ENCODE measurements around the gene GNG2. TPM values are rescaled to one million over a fixed set of nuclear protein-coding genes. Genes with fewer than 3 reads are reported as not detected.
A peak's percentile ranks its signal among the peaks of the same experiment; 100 is the strongest.

Gene GNG2
- total RNA-seq, 1 donor from 2014 or later = 0.20 TPM

GRCh38 chr14:51939755-51940301, 79.4 kb downstream of the GNG2 start:
- DNase-seq (ENCODE audit: low read depth, low spot score) = no peak

- no peak for DNase-seq (ENCODE audit: low read depth, low spot score)
Measured at GRCh38 chr14:51942971-51943370, 82.6 kb downstream of the GNG2 start.

- no peak for DNase-seq (ENCODE audit: low read depth, low spot score)
Measured at GRCh38 chr14:51950007-51950406, 89.6 kb downstream of the GNG2 start.

- no peak for DNase-seq (ENCODE audit: low read depth, low spot score)
Measured at GRCh38 chr14:51951656-51952055, 91.2 kb downstream of the GNG2 start.

GRCh38 chr14:51954031-51954430, 93.6 kb downstream of the GNG2 start:
- DNase-seq (ENCODE audit: low read depth, low spot score) = no peak

GRCh38 chr14:51954657-51955056, 94.2 kb downstream of the GNG2 start:
- DNase-seq (ENCODE audit: low read depth, low spot score) = no peak

GRCh38 chr14:51957950-51958349, 97.5 kb downstream of the GNG2 start:
- peak; percentile 27 for DNase-seq (ENCODE audit: low read depth, low spot score)

- no peak for DNase-seq (ENCODE audit: low read depth, low spot score)
Measured at GRCh38 chr14:51959928-51960327, 99.5 kb downstream of the GNG2 start.

- no peak for DNase-seq (ENCODE audit: low read depth, low spot score)
Measured at GRCh38 chr14:51960866-51961265, 100.5 kb downstream of the GNG2 start.

- DNase-seq (ENCODE audit: low read depth, low spot score) = no peak
Measured at GRCh38 chr14:51962711-51963110, 102.3 kb downstream of the GNG2 start.

GRCh38 chr14:51963286-51963685, 102.9 kb downstream of the GNG2 start:
- no peak for DNase-seq (ENCODE audit: low read depth, low spot score)

GRCh38 chr14:51967521-51967920, 107.1 kb downstream of the GNG2 start:
- DNase-seq (ENCODE audit: low read depth, low spot score) = no peak

GRCh38 chr14:51969852-51970540, 109.6 kb downstream of the GNG2 start:
- DNase-seq (ENCODE audit: low read depth, low spot score) = no peak

- DNase-seq (ENCODE audit: low read depth, low spot score) = no peak
Measured at GRCh38 chr14:51972566-51972965, 112.2 kb downstream of the GNG2 start.

GRCh38 chr14:51977075-51977474, 116.7 kb downstream of the GNG2 start:
- no peak for DNase-seq (ENCODE audit: low read depth, low spot score)

GRCh38 chr14:51978681-51979085, 118.3 kb downstream of the GNG2 start:
- DNase-seq (ENCODE audit: low read depth, low spot score) = no peak

GRCh38 chr14:51979088-51979709, 118.8 kb downstream of the GNG2 start:
- peak; percentile 35 for DNase-seq (ENCODE audit: low read depth, low spot score)

GRCh38 chr14:51981218-51981854, 120.9 kb downstream of the GNG2 start:
- no peak for DNase-seq (ENCODE audit: low read depth, low spot score)

- no peak for DNase-seq (ENCODE audit: low read depth, low spot score)
Measured at GRCh38 chr14:51988221-51988620, 127.8 kb downstream of the GNG2 start.

GRCh38 chr14:51989293-51990234, 129.2 kb downstream of the GNG2 start, which contains the start of gene RTRAF:
RTRAF (plus strand) TSS chr14:51989546; CDS start chr14:51989640, 94 bp downstream.
- DNase-seq (ENCODE audit: low read depth, low spot score) = peak; percentile 85

- DNase-seq (ENCODE audit: low read depth, low spot score) = no peak
Measured at GRCh38 chr14:51990488-51990887, 130.1 kb downstream of the GNG2 start.

Data from pulmonary artery endothelial cell (primary cell).